ENCODE measurements around the gene TBL1X.
"Not testable (repeated sequence)": the region's sequence is repeated elsewhere in the genome, so short reads cannot be mapped to it uniquely, and the experiment has no call there.

TBL1X gene

DNA sequence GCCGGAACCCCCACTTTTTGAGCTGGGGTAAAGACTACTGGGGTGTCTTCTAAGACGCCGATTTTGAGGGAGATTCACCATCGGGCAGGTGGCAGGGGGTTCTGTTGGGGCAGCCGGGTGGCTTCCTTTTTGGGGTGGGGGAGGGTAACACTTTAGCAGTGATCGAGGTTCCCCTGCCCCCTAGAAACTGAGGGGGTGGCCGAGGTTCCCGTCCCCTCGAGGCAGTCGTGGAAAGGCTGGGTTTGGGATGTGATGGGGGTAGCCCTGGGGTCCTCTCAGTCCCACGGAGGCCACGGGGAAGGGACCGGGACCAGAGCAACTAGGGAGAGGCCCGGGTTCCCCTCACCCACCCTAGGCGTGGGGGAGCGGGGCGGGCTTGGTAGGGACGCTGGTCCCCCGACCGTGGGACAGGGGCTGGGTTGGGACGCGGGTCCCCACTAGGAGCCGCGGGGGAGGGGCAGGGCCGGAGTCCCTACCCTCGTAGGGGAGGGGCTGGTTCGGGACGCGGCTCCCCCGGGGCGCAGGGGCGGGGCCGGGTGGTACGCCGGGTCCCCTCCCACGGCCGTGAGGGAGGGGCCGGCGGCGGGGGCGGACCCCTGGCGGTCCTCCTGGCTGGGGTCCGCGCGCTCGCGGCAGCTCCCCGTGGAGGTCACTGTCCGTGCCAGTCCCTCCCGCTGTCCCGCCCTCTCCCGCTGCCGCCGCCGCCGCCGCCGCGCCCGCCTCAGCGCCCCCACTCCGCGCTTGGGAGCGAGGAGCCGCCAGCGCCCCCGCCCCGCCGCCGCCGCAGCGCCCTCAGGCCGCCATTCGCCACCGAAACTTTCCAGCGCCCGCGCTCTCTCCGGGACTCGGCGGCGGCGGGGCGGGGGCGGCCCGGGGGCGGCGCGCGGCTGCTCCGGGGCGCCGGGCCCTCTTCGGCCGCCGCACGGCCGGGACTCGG, at the start of gene TBL1X:
TSS of gene TBL1X (plus strand) at position 624 of the 937 bp plus-strand sequence. CDS start 188,529 bp downstream, outside the sequence.
- FAIRE-seq: no peak

DNA sequence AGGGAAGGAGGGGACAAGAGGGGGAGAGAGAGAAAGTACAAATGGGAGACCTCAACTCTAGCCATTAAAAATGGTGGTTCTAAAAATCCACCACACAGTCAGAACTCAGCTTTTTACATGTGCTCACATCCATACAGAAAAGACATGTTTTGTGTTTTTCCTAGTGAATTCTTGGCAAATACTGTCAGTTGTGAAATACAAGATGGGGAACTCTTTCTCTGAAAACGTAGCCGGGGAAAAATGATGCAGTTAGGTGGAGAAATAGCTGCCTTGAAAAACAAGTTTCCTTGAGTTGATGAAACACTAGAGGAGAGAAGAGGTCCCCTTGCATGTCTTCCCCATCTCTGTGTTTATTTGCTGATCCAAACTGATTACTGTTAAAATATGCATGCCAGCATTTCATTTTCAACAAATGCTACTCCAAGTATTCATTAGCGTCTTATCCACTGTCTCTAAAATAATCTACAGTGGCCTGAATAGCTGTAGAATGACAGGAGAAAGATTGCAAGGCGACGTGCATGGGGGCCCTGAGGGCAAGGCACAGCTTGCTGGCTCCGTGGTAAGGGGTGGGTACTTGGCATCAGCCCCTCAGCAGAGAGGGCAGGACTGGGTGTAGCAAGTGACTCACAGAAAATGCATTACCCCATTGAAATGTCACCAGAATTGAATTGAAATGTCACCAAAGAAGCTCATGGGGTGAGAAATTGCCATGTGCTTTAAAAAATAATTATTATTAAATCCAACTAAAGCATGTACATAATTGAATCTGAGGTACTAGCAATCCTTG, 48.1 kb upstream of the TBL1X start:
- no peak for FAIRE-seq

DNA sequence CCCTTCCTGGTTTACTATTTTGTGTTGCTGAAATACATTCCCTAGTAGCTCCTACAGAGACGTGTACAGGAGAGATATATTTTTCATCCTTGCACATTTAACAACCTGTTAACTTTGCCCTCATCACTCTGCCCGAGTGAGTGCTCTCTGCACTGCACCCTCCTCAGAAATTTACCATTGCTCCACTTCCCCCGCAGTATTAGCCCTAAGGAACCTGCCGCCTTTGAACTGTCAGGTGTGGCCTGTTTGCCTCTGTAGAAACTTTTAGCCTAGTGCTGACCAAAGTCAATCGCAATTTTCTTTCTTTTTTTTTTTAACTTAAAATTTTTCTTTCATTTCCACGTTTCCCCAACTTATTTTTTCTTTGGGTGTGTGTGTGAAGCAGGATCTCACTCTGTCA, 46.6 kb upstream of the TBL1X start:
- FAIRE-seq: no peak

DNA sequence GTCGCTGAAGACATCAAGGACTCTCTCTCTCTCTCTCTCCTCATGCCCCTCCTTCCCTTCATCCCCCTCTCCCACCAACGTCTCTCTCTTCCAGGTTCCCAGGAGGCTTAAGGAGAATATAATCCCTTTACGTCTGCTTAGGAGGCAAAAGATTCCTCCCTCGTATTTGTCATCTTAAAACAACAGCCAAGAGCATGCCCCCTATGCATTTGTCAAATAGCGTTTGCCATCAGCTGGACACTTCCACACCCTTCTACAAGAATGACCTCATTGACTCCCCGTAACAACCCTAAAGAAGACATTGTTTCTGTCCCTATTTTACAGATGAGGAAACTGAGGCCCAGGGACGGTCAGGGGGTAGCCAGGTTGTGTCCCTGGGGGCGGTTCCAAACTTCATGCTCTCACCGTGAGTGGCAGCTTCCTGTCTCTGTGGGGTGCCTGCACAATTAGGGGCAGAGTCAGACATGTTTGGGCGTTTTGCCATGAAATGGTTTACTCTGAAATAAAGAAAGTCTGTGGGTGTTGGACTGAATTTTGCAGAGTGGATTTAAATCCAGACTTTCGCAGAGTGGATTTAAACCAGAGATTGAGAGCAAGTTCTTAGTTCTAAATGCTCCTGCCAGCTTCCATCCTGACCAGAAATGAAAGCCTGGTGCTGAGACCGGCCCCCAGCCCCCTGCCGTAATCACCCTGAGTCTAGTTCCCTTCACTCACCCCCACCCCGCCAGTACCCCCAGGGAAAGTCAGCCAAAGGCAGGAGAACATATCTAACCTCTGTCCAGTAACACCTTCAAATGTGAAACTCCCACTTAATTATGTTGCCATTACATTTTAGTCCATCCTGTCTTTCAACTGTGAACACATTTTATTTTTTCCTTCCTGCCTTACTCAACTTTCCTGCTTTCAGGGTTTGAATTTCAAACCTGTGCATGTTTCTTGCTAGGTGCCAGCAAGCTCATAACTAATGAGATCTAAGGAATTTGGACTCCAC, 44.3 kb upstream of the TBL1X start:
- no peak for FAIRE-seq

DNA sequence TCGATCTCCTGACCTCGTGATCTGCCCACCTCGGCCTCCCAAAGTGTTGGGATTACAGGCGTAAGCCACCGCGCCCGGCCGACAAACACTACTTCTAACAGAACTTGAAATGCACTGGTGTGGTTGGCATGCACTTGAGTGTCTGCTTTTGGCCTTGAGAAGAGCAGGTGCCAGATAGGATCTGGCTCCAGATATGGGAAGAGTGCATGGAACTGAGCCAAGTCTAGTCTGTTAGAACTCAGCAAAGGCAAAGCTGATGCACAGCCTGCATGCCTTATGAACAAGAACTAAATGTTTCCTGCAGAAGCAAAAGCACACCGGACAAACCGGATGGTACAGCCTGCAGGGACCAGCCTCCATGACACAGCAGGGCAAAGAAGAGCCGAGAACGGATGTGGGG, 35.1 kb upstream of the TBL1X start:
- FAIRE-seq: no peak

DNA sequence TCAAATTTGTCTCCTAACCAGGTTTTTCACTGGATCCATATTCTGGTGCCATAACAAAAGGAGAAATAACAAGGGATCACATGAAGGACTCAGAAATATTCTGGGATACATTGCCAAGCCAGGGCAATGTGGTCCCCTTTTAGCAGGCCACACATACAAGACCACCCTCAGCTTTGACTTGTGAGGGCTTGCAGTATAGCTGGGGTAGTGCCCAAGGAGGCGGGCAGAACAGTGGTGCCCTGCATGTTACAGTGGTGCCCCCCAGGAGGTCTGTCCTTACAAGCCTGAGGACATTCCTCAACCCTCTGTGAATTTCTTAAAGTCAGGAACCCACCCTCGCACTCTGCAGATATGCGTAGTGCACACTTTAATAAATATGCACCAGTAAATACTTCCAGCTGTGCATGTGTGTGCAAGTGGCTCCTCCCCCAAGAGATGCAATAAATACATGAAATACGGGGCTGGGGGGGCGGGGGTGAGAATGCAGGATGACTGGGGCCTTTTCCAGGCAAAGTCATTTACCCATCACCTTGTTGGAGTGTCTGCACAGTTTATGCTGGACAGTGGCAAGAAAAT, 34.4 kb upstream of the TBL1X start:
- no peak for FAIRE-seq

DNA sequence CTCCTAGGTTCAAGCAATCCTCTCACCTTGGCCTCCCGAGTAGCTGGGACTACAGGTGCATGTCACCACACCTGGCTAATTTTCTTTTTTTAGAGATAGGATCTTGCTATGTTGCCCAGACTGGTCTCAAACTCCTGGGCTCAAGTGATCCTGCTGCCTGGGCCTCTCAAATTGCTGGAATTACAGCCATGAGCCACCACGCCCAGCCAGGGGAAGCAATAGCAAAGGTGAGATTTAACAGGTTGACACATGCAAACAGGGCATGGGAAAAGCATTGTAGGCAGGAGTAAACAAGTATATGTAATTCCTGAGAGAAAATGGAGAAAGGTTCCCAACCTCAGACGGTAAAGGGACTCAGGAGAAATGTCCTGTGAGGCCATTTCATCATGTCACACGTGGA, 33.6 kb upstream of the TBL1X start:
- FAIRE-seq: no peak

DNA sequence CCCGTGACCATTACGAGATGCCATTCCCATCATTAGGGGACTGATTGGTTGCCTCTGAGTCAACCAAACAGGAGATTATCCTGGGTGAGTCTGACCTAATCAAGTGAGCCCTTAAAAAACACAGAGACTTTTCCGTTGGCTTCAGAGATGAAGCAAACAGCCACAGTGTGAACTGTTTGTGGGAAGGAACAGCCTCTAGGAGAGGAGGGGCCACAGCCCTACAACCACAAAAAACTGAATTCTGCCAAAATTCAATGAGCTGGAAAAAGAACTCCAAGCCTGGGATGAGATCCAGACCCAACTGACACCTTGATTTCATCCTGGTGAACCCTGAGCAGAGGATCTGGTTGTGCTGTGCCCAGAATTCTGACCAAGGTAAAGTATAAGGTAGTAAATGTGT, 31.3 kb upstream of the TBL1X start:
- FAIRE-seq: no peak

DNA sequence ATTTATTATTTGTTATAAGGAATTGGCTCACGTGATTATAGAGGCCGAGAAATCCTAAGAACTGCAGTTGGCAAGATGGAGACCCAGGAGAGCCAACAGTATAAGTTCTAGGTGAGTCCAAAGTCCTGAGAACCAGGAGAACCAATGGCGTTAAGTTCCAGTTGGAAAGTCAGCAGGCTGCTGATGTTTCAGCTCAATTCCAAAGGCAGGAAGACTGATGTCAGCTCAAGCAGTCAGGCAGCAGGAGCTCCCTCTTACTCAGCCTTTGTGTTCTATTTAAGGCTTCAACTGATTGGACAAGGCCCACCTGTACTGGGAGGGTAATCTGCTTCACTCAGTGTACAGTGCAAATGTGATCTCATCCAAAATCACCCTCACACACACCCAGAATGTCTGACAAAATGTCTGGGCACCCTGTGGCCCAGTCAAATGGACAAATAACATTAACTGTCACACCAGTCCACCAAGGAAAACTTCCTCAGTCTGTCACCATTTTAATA, 30.8 kb upstream of the TBL1X start:
- no peak for FAIRE-seq

DNA sequence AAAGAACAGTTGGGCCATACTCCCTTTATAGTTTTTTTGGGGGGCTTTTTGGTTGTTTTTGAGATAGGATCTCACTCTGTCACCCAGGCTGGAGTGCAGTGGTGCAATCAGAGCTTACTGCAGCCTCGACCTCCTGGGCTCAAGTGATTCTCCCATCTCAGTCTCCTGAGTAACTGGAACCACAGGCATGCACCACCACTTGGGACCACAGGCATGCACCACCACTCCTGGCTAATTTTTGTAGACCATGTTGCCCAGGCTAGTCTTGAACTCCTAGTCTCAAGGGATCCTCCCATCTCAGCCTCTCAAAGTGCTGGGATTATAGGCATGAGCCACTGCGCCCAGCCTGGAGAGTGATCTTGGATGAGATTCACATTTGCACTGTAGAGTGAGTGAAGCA, 29.8 kb upstream of the TBL1X start:
- FAIRE-seq: not testable (repeated sequence)

DNA sequence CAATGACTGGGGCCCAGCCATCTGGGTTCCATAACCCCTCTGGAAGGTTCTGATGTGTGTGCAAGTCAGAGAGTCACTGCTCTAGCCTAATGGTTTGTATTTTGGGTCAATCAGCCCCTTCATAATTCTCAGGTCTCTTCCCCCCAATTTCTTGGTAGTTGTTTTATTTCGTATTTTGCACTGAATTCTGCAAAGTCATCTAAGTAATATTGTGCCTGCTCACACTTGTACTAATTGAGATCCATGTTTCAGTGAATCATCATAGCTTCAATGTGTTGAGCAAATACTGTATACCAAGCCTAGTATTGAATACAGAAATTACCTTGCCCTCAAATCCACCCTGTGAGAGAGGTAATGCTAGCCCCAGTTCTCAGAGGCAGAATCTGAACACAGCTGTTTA, 28.0 kb upstream of the TBL1X start:
- no peak for FAIRE-seq

DNA sequence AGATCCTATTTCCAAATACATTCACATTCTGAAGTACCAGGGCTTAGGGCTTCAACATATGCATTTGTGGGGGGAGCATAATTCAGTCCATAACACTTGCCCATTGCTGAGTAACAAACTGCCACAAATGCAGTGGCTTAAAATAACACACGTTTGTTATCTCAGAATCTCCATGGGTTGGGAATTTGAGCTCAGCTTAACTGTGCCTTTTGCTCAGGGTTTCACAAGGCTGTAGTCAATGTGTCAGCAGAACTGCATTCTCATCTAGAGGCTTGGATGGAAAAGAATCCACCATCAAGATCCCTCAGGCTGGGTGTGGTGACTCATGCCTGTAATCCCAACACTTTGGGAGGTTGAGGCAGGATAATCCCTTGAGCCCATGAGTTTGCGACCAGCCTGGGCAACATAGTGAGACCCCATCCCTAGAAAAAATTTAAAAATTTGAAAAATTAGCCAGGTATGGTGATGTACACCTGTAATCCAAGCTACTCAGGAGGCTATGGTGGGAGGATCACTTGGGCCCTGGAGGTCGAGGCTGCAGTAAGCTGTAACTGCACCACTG, 25.8 kb upstream of the TBL1X start:
- no peak for FAIRE-seq

DNA sequence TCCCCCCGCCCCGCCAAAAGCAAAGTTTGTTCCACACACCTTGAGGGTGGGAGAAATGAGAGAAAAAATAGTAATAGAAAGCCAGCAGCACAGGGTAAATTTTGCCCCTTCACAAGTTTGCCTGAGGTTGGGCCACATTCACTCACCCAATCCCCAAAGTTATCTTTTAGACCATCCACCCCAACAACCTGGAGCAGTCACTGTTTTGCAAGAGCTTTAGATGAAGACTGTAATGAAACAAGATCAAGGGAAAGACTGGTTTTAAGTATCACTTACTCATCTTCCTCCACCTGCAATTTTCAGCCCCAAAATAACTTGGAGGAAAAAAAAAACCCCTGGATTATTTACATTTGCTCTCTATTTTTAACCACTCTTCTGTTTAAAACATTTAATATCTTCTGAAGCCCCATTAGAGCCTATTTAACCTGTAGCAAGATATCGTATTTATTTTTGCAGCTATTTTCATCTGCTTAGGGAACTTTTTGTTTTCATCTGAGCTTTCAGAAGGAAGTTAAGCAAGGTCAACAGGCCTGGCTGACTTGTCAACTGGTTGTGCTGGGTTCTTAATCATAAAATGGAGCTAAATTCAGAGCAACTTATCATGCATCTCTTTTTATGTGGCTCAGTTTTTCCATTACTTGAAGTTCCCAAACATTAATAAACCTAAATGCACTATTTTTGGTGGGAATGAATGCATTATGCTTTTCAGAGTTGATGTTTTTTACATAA, 24.6 kb upstream of the TBL1X start:
- peak; percentile 47 for FAIRE-seq

DNA sequence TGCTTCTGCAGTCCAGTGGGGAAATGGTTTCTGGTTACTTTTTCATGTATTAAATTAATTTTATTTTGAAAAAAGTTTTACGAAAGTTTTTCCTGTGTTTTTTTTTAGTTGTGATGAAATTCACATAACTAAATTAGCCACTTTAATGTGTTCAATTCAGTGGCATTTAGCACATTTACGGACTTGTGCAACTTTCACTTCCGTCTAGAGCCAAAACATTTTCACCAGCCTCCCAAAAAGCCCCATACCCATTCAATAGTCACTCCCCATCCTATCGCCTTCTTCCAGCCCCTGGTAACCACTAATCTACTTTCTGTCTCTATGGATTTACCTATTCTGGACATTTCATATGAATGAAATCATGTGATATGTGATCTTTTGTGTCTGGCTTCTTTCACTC, 22.8 kb upstream of the TBL1X start:
- peak; percentile 21 for FAIRE-seq

DNA sequence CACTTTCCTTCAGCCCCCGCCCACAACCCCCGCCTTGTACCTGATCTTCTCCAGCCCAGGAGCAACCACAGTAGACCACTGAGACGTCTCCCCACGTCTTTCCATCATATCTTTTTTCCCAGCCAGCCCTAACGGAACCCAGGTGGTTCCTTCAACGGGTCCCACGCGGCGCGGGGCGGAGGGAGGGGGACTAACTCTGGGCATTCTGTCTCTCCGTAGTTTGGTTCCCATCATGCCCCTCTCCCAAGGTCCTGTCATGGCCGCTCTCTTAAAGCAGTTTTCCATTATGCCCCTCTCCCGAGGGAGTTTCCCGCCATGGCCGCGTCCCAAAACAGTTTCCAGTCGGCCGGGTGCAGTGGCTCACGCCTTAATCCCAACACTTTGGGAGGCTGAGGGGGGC, 21.5 kb upstream of the TBL1X start:
- no peak for FAIRE-seq

DNA sequence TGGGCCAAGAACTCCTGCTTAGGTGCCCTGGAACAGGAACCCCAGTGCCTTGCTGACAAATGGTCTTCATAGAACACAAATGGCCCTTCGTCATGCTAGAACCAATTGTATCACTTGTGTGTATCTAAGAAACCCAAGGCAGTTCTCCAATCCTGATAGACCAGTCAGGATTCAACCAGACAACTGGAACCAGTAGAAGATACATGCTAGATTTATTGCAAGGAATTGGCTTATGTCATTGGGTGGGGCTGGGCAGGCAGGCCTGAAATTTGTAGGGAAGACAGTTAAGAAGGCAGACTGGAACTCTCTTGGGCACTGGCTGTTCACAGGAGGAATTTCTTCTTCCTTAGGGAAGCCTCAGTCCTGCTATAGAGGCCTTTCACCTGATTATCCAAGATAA, 17.0 kb upstream of the TBL1X start:
- no peak for FAIRE-seq

DNA sequence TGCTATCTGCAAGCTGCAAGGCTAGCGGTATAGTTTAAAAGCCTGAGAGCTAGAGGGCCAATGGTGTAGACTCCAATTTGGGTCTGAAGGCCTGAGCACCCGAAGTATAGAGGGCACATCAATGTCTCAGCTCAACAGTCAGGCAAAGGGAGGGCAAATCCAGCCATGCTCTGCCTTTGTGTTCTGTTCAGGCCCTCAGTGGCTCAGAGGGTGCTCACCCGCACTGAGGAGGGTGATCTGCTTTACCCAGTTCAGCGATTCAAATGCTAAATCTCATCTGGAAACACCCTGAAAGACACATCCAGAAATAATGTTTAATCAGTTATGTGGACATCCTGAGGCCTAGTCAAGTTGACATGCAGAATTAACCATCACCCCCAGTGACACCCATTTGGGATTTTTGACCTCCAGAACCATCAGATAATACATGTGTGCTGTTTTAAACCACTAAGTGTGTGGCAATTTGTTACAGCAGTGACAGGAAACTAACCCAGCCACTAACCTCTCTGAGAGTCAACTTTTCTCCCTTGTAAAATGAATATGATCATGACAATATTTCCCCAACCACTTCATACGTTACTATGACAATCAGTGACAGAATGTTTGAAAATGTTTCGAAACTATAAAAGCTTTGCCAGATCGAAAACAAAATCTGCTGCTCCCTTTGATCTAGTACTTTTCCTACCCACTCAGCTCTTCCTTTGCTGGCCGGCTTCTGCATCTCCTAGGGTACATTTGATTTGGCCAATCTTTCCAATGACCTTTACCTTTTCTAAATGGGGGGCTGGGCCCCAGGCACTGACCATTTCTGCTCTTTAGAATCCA, 8.4 kb upstream of the TBL1X start:
- FAIRE-seq: peak; percentile 88

DNA sequence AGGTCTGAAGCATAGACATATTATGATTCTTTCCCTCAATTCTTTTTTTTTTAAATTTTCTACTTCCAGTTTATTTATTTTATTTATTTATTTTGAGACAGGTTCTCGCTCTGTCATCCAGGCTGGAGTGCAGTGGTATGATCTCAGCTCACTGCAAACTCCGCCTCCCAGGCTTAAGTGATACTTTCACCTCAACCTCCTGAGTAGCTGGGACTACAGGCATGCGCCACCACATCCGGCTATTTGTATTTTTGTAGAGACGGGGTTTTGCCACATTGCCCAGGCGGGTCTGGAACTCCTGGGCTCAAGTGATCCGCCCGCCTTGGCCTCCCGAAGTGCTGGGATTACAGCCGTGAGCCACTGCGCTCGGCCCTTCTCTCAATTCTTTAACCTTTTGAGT, 6.8 kb upstream of the TBL1X start:
- FAIRE-seq: not testable (repeated sequence)

DNA sequence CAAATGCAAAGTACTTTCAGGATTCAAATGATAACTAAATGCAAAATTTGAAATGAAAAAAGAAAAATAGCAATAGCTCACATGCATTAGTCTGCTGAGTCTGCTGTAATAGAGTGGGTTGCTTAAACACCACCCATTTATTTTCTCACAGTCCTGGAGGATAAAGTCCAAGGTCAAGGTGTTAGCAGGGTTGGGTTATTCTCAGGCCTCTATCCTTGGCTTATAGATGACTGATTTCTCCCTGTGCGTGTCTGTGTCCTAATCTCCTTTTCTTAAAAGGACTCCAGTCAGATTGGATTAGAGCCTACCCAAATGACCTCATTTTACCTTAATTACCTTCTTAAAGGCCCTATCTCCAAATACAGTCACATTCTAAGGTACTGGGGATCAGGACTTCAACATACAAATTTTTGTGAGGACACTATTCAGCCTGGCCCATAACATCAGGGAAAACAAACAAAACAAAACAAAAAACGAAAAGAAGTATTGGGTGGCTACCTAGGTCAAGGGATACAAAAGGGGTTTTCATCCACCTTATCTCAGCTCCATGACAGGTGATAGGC, 6.3 kb upstream of the TBL1X start:
- no peak for FAIRE-seq

All from colon (tissue), 2 donors.